ENCODE results near the gene ERCC6L. TPM values are rescaled to one million over a fixed set of nuclear protein-coding genes. Genes with fewer than 3 reads are reported as not detected.

The ERCC6L gene, protein sequence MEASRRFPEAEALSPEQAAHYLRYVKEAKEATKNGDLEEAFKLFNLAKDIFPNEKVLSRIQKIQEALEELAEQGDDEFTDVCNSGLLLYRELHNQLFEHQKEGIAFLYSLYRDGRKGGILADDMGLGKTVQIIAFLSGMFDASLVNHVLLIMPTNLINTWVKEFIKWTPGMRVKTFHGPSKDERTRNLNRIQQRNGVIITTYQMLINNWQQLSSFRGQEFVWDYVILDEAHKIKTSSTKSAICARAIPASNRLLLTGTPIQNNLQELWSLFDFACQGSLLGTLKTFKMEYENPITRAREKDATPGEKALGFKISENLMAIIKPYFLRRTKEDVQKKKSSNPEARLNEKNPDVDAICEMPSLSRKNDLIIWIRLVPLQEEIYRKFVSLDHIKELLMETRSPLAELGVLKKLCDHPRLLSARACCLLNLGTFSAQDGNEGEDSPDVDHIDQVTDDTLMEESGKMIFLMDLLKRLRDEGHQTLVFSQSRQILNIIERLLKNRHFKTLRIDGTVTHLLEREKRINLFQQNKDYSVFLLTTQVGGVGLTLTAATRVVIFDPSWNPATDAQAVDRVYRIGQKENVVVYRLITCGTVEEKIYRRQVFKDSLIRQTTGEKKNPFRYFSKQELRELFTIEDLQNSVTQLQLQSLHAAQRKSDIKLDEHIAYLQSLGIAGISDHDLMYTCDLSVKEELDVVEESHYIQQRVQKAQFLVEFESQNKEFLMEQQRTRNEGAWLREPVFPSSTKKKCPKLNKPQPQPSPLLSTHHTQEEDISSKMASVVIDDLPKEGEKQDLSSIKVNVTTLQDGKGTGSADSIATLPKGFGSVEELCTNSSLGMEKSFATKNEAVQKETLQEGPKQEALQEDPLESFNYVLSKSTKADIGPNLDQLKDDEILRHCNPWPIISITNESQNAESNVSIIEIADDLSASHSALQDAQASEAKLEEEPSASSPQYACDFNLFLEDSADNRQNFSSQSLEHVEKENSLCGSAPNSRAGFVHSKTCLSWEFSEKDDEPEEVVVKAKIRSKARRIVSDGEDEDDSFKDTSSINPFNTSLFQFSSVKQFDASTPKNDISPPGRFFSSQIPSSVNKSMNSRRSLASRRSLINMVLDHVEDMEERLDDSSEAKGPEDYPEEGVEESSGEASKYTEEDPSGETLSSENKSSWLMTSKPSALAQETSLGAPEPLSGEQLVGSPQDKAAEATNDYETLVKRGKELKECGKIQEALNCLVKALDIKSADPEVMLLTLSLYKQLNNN
- total RNA-seq = under 1 TPM in 2 of 4 donors, not detected in 2; 0.06 to 0.13 TPM

DNA sequence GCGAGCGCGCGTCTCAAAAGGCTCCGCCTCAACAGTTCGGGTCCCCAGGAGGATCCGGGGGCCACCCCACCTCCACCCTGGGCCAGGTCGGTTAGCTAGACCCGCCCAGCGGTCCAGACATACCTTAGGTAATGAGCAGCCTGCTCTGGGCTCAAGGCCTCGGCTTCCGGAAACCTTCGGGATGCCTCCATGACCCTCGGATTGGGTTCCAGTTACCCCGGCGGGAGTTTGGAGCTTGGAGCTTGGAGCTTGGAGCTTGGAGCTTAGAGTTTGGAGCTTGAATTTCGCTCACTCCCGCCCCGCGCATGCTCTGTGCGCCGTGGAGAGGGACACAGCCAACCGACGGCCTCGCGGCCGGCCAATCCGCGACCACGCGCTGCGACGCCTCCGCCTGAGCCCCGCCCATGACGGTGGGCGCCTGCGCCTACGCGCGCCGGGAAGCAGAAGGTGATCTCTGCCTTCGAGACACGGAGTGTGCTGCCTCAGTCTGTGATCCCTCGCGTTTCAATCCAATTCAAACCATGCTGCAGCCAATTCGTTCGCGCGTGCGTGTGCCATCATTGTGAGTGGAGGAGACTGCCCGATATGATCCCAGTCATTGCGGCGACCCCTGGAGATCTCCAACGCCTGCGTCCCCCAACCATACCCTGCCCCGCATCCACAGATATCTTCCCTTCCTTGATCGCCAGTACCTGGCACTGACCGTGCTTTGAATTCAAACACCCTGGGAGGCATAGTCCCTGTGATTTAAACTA is at the start of gene ERCC6L:
ERCC6L (minus strand) TSS at position 307 of the 755 bp plus-strand sequence; CDS start at position 191, 116 bp downstream.
- peak within 1 kb of the TSS; percentile 57 to 74 (median 62) for H3K27ac ChIP-seq (replicated peaks in 1 of 4)

DNA sequence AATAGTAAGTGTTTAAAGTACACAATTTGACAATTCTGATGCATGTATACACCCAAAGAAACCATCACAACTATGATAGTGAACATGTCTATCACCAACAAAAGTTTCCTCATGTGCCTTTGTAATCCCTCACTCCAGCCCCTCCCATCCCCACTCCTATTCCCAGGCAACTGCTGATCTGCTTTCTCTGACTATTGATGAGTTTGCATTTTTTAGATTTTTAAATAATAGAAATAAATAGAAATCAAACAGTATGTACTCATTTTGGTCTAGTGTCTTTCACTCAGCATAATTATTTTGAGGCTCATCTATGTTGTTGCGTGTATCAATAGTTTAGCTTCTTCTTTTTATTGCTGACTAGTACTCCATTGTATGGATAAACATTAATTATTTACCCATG is 43.5 kb upstream of the ERCC6L start:
- no peaks in the 10 kb centered on the region for H3K9me3 ChIP-seq
- TF ChIP-seq POLR2AphosphoS5 (IDR thresholded peaks at IDR 0.05) (no peak), POLR2A (IDR thresholded peaks at IDR 0.05; ENCODE audit: low read depth) (no peak), EP300 (IDR thresholded peaks at IDR 0.05) (no peak)
- TF ChIP-seq, protein P1, sequence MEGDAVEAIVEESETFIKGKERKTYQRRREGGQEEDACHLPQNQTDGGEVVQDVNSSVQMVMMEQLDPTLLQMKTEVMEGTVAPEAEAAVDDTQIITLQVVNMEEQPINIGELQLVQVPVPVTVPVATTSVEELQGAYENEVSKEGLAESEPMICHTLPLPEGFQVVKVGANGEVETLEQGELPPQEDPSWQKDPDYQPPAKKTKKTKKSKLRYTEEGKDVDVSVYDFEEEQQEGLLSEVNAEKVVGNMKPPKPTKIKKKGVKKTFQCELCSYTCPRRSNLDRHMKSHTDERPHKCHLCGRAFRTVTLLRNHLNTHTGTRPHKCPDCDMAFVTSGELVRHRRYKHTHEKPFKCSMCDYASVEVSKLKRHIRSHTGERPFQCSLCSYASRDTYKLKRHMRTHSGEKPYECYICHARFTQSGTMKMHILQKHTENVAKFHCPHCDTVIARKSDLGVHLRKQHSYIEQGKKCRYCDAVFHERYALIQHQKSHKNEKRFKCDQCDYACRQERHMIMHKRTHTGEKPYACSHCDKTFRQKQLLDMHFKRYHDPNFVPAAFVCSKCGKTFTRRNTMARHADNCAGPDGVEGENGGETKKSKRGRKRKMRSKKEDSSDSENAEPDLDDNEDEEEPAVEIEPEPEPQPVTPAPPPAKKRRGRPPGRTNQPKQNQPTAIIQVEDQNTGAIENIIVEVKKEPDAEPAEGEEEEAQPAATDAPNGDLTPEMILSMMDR (IDR thresholded peaks at IDR 0.05) = no peak
- no peaks in the 10 kb centered on the region for H3K36me3 ChIP-seq
- H3K4me3 ChIP-seq = no peak overlapping the region
- DNase-seq (ENCODE audit: extremely low spot score) = no peak
- WGBS = 87% methylated on average over 1 of the region's 1 CpG
- no peak overlapping the region for H3K27ac ChIP-seq (replicated peaks in 1 of 4)
- intact Hi-C loops (cut with DNase I) = no loop called here
- H3K4me1 ChIP-seq = no peaks in the 10 kb centered on the region
- no peaks in the 10 kb centered on the region for H3K27me3 ChIP-seq

More for the DNA sequence above, at the start of gene ERCC6L:
- Histone ChIP-seq H3K36me3 (no peaks in the 10 kb centered on the region), H3K9me3 (no peaks in the 10 kb centered on the region), H3K4me1 (peaks cover 0 to 6% (median 2%) of the 10 kb centered on the region in 4 donors), H3K4me3 (peak within 1 kb of the TSS; percentile 31 to 51 (median 42)), H3K27me3 (no peaks in the 10 kb centered on the region)
- 41% methylated on average over 36 of the region's 59 CpGs for WGBS
- TF ChIP-seq EP300 (IDR thresholded peaks at IDR 0.05) = no peak
- TF ChIP-seq POLR2A (IDR thresholded peaks at IDR 0.05; ENCODE audit: low read depth) = no peak
- TF ChIP-seq, protein P1 (IDR thresholded peaks at IDR 0.05) = no peak
- peak; percentile 76 to 80 for TF ChIP-seq POLR2AphosphoS5 (IDR thresholded peaks at IDR 0.05)
- intact Hi-C loops (cut with DNase I) = no loop called here
- DNase-seq (ENCODE audit: extremely low spot score) = peak; percentile 91

DNA sequence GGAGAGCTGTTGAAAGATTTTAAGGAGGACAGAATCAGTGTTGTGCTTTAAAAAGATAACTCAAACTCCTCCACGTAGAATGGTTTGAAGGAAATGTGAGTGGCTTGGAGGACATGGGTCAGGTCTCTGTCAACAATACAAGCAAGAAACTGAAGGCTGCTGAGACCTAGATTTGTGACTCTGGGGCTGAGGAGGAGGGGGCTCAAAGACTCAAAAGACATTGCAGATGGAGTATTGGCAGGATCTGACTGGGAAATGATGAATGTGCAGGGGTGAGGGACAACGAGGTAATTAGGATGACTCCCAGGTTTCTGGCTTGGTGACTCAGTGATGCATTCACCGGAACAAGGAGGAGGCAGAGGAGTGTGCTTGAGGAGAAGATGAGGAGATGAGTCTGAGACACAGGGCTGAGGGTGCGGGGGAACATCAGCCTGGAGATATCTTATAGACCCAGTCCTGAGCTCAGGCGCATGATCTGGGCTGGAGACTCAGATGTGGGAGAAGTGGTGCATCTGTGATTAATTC is 41.6 kb upstream of the ERCC6L start:
- TF ChIP-seq POLR2AphosphoS5 (IDR thresholded peaks at IDR 0.05) (no peak), EP300 (IDR thresholded peaks at IDR 0.05) (no peak), POLR2A (IDR thresholded peaks at IDR 0.05; ENCODE audit: low read depth) (no peak)
- TF ChIP-seq, protein P1 (IDR thresholded peaks at IDR 0.05) = no peak
- no peak for DNase-seq (ENCODE audit: extremely low spot score)
- intact Hi-C loops (cut with DNase I) = no loop called here
- no peaks in the 10 kb centered on the region for H3K27me3 ChIP-seq
- no peak overlapping the region for H3K4me3 ChIP-seq
- peaks cover 8 to 11% (median 9%) of the 10 kb centered on the region in 4 donors for H3K4me1 ChIP-seq
- 63% methylated on average over 5 of the region's 5 CpGs for WGBS
- no peaks in the 10 kb centered on the region for H3K9me3 ChIP-seq
- no peak overlapping the region for H3K27ac ChIP-seq (replicated peaks in 1 of 4)
- H3K36me3 ChIP-seq = peaks cover 0 to 7% (median 2%) of the 10 kb centered on the region in 4 donors
